K562 (cell line): ENCODE results near the gene ADPGK. TPM values are rescaled to one million over a fixed set of nuclear protein-coding genes. Genes with fewer than 3 reads are reported as not detected.

ENCODE experiments used
- ARHGAP35 ChIP-seq: fragments of 450-650 bp; IDR thresholded peaks from 2 replicates; pipeline ENCODE4 v1.6.1; 2018; ENCODE audit not compliant: partially characterized antibody
- ATF2 ChIP-seq: sonication (generic); formaldehyde crosslinking; IDR thresholded peaks from 2 replicates; pipeline ENCODE4 v1.8.1; 2022; ENCODE audit warnings: missing genetic modification reagents
- BCOR ChIP-seq: fragments of 450-650 bp; IDR thresholded peaks from 2 replicates; pipeline ENCODE4 v1.6.1; 2016
- FOXJ2 ChIP-seq: fragments of 200-800 bp; sonication (Bioruptor generic); IDR thresholded peaks from 2 replicates; pipeline ENCODE4 v1.6.1; 2016; ENCODE audit warnings: missing genetic modification characterization, missing compliant biosample characterization
- GABPA ChIP-seq: fragments of 200-800 bp; sonication (Bioruptor generic); conservative IDR thresholded peaks from 2 replicates; pipeline ENCODE4 v1.6.1; 2016; ENCODE audit warnings: low read depth, missing genetic modification characterization, missing compliant biosample characterization
- GABPB1 ChIP-seq: sonication (generic); formaldehyde crosslinking; IDR thresholded peaks from 2 replicates; pipeline ENCODE4 v1.8.0; 2022; ENCODE audit warnings: mild to moderate bottlenecking, missing genetic modification reagents
- KHSRP ChIP-seq: fragments of 450-650 bp; IDR thresholded peaks from 2 replicates; pipeline ENCODE4 v1.6.1; 2017
- MEIS2 ChIP-seq: fragments of 450-650 bp; IDR thresholded peaks from 2 replicates; pipeline ENCODE4 v1.6.1; 2014; ENCODE audit warnings: mild to moderate bottlenecking; ENCODE audit not compliant: partially characterized antibody
- MTF1 ChIP-seq: fragments of 250-450 bp; sonication (Bioruptor Pico); IDR thresholded peaks from 2 replicates; pipeline ENCODE4 v1.9.0; 2021; ENCODE audit warnings: moderate library complexity, mild to moderate bottlenecking, inconsistent platforms, borderline replicate concordance
- POLR3A ChIP-seq: IDR thresholded peaks from 2 replicates; pipeline ENCODE4 v1.6.1; 2011; ENCODE audit warnings: borderline replicate concordance, mild to moderate bottlenecking, moderate library complexity; ENCODE audit not compliant: insufficient read length, insufficient read depth; ENCODE audit errors: extremely low read depth
- SRF ChIP-seq, 2 experiments: fragments of 250-450, 450-650 bp in 1 of 2; sonication (Bioruptor Pico) in 1 of 2; sonication (generic) in 1 of 2; formaldehyde crosslinking; IDR thresholded peaks; 2 replicates each; pipeline versions ENCODE4 v1.5.0 to v1.5.1; 2020 to 2022; ENCODE audit warnings: mild to moderate bottlenecking in 1 of 2, missing genetic modification reagents in 1 of 2
- SUPT5H ChIP-seq: fragments of 450-650 bp; IDR thresholded peaks from 2 replicates; pipeline ENCODE4 v1.6.1; 2016
- TSHZ1 ChIP-seq: fragments of 250-450 bp; sonication (Bioruptor Pico); IDR thresholded peaks from 2 replicates; pipeline ENCODE4 v1.4.0; 2020; ENCODE audit warnings: mild to moderate bottlenecking, moderate library complexity
- ZNF384 ChIP-seq: IDR thresholded peaks from 2 replicates; pipeline ENCODE4 v1.6.1; 2012; ENCODE audit warnings: low read depth, low read length, improper control_type of control experiment
- ZNF518B ChIP-seq: fragments of 250-450 bp; sonication (Bioruptor Pico); IDR thresholded peaks from 2 replicates; pipeline ENCODE4 v1.5.0; 2021; ENCODE audit warnings: mild to moderate bottlenecking, moderate library complexity
- ZNF77 ChIP-seq: fragments of 250-450 bp; sonication (Bioruptor Pico); IDR thresholded peaks from 2 replicates; pipeline ENCODE4 v1.5.0; 2020
- polyA plus RNA-seq, 8 experiments: library from polyadenylated mRNA; depleted of rRNA in 4 of 8; stranded (reverse) in 5 of 8; unstranded in 3 of 8; fragments of >200 nt; fragmentation: Nextera tagmentation in 2 of 8; fragmentation: Illumina TruSeq in 1 of 8; extraction: Ambion mirVana in 2 of 8; extraction: Trizol in 1 of 8; gene quantifications; 2 replicates each; pipeline versions ENCODE4 v1.2.1 to v1.2.3, GENCODE V29; 2011 to 2014; ENCODE audit warnings: inconsistent platforms in 1 of 8, missing spikeins in 1 of 8
- total RNA-seq, 7 experiments: library from RNA; depleted of rRNA in 6 of 7; stranded (reverse); fragments of >200 nt in 6 of 7; fragmentation: Illumina TruSeq in 2 of 7; extraction: Trizol in 2 of 7; gene quantifications; 2 replicates each; pipeline versions ENCODE4 v1.2.1 to v1.2.3, GENCODE V29; 2011 to 2021; ENCODE audit warnings: low replicate concordance in 1 of 7

The ADPGK gene
- total and polyA plus RNA-seq, 9 of the 15 experiments (the other 6 are each of a cell fraction or from before 2014, with no cell fraction given): 13.4 to 97.4 (median 48.5) TPM

DNA sequence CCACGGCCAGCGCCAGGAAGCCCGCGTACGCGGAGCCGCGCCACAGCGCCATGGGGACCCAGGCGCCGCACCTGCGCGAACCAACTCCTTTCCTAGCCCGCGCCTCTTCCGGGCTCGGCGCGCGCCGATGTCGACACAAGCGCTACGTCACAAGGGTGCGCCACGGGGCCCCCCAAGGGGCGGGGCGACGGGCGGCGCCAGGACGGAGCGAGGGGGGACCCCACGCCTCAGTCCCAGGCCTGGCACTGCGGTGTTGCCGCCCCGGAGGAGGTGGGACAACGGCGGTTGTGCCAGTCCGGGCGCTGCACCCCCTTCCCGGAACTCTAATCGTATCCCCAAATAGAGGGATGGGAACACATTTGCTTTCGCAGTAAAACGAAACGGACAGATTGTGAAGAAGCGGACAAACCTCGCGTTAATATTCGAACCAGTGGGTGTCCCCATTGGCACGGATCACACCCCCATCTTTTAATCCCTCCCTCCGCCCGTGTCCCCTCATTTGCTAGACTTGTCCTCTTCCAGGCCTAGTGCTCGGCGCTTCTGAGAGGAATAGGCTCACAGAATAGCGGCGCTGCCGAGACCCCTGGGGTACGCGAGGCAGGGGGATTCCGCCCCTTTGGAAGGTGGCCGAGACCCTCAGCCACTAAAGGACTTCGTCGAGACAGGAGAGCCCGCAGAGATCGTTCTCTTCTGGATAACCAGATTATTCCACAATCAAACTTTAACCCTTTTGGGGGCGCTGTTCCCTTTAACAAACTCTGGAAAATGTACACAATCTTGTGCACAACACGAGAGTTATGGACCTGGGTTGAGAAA, at the start of gene ADPGK (continued):
- TF ChIP-seq FOXJ2 (tag): peak; percentile 26; the same call in 1 of the 2 replicates
- no peak for TF ChIP-seq POLR3A
- TF ChIP-seq MEIS2: peak; percentile 22
- peak in 1 of 2 experiments; percentile 62; a peak in 1 of 4 replicates for TF ChIP-seq SRF (CRISPR knock-in tag; IDR thresholded peaks at IDR 0.05)
- no peak for TF ChIP-seq TSHZ1 (CRISPR knock-in tag)
- no peak for TF ChIP-seq ZNF77 (CRISPR knock-in tag)
- no peak for TF ChIP-seq GABPB1
- TF ChIP-seq ARHGAP35: no peak
- TF ChIP-seq GABPA: peak; percentile 67
- no peak for TF ChIP-seq BCOR
- no peak for TF ChIP-seq MTF1
- TF ChIP-seq ZNF518B (CRISPR knock-in tag): no peak
- TF ChIP-seq KHSRP: peak; percentile 95
- peak; percentile 89 for TF ChIP-seq SUPT5H
- no peak for TF ChIP-seq ATF2
- TF ChIP-seq ZNF384: 0 out of 2 replicates have a peak, but pooled peaks have one; percentile 11
